SK-N-MC (cell line): ENCODE data around the gene ADD3.
A peak's percentile ranks its signal among the peaks of the same experiment; 100 is the strongest.
"Not testable (repeated sequence)": the region's sequence is repeated elsewhere in the genome, so short reads cannot be mapped to it uniquely, and the experiment has no call there.

Experiments
- DNase-seq: peaks from one replicate; pipeline ENCODE4 v3.0.0-alpha.2; 2011; ENCODE audit warnings: low read depth, low spot score
- H3K27ac ChIP-seq: fragments of 200-600 bp; sonication (generic); 2 replicates; pipeline ENCODE4 v1.5.1; 2016; ENCODE audit warnings: mixed run types
- H3K36me3 ChIP-seq: fragments of 200-600 bp; sonication (generic); 2 replicates; pipeline ENCODE4 v1.6.1; 2017; ENCODE audit warnings: antibody characterized with exemption, low read length, mixed read lengths; ENCODE audit not compliant: insufficient read depth
- H3K4me3 ChIP-seq: fragments of 200-600 bp; sonication (generic); 2 replicates; pipeline ENCODE4 v1.5.1; 2016
- H3K9ac ChIP-seq: fragments of 200-600 bp; sonication (generic); 2 replicates; pipeline ENCODE4 v1.8.0; 2017; ENCODE audit warnings: mixed run types, mixed read lengths; ENCODE audit not compliant: insufficient read length
- H3K9me3 ChIP-seq: fragments of 200-600 bp; sonication (generic); 2 replicates; pipeline ENCODE4 v1.6.1; 2017; ENCODE audit warnings: low read depth, mild to moderate bottlenecking, antibody characterized with exemption, low read length, moderate library complexity, mixed read lengths
- EZH2 ChIP-seq: fragments of 200-600 bp; sonication (generic); IDR thresholded peaks from one replicate; pipeline ENCODE4 v1.6.1; 2017; ENCODE audit warnings: antibody characterized with exemption
- FOXP2 ChIP-seq: optimal IDR thresholded peaks from 2 replicates; pipeline ENCODE3; 2011; ENCODE audit warnings: mild to moderate bottlenecking, moderate library complexity; ENCODE audit not compliant: insufficient read depth; ENCODE audit errors: extremely low read length, control extremely low read depth
- POLR2AphosphoS5 ChIP-seq: IDR thresholded peaks from 2 replicates; pipeline ENCODE4 v1.6.1; 2012; ENCODE audit warnings: mild to moderate bottlenecking, low read depth, low read length, borderline replicate concordance

Gene ADD3

DNA sequence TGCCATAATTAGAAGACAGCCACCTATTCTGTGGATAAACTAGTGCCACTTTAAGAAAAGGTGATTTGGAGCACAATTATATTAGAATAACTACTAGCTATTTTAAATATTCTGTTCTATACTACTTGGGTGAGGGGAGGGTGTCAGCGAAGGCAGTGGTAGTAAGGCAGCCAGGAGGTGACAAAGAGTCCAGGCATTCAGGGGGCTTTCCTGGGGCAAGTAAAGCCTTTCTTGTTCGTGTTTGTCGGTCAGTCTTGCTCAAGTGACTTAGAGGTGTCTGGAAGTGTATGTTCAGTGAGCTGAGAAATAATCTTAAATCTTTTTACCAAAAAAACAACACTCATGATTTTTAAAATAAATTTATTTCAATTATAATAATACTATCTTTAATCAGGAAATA, 34.4 kb downstream of the ADD3 start:
- Histone ChIP-seq H3K27ac (no peak overlapping the region), H3K9me3 (no peaks in the 10 kb centered on the region), H3K9ac (no peak overlapping the region), H3K36me3 (no peaks in the 10 kb centered on the region), H3K4me3 (no peak overlapping the region)
- no peak for TF ChIP-seq POLR2AphosphoS5
- TF ChIP-seq EZH2, result no peak
- no peak for TF ChIP-seq FOXP2
- DNase-seq, result no peak

DNA sequence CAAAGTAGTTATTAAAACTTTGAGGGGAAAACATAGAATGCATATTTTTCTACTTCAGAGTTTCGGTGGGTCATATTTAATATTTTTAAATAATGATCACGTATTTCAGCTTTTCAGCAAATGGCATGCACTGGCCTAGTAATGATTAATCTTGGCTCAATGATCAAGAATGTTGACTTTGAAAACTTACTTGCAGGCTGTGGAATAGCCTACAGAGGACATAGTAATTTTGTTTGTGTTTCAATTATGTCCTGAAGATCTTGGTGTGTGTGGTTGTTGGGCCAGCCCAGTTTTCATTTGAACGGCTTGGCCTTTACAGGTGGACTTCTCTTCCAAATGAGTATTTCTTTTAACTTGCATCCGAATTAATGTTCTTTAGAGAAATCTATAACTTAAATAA, 35.1 kb downstream of the ADD3 start:
- H3K27ac ChIP-seq, result no peak overlapping the region
- no peak overlapping the region for H3K9ac ChIP-seq
- DNase-seq, result no peak
- no peaks in the 10 kb centered on the region for H3K36me3 ChIP-seq
- H3K9me3 ChIP-seq, result no peaks in the 10 kb centered on the region
- no peak overlapping the region for H3K4me3 ChIP-seq
- TF ChIP-seq EZH2 (no peak), POLR2AphosphoS5 (no peak), FOXP2 (no peak)

DNA sequence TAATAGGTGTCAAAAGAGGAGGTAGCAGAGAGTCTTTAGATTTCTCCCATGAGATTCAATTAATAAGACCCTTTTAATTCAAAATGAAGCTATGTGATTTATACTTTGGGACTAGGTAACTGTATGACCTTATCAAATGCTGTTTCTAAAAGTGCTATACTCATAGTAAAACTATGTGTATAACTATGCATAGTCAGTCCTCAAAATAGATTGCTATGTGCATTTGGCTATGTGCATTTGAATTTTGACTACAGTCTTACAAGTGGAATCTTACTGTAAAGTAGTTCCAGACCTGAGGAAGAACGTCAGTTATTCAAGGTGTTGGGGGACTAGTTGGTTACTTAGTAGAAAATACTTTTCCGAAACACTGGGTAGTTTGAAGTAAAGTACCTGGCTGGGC, 36.9 kb downstream of the ADD3 start:
- TF ChIP-seq EZH2 (no peak), POLR2AphosphoS5 (no peak), FOXP2 (no peak)
- H3K9me3 ChIP-seq, result no peaks in the 10 kb centered on the region

DNA sequence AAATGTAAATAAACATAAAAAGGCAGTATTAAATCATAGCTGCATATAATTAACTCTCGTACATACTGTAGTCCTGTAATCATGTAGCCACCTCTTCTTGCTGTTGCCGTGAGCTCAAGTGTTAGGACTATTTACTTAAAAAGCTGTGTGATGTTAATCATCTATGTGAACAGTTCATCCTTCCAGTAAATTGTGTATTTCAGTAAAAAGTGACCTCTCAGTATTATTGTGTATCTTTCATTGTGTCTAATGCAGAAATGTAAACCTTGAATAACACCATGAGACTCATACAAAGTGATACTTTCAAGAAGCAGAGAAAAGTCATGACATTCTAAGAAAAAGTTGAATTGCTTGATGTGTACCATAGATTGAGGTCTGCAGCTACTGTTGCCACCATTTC, 38.0 kb downstream of the ADD3 start:
- no peak overlapping the region for H3K9ac ChIP-seq
- H3K4me3 ChIP-seq, result no peak overlapping the region
- no peaks in the 10 kb centered on the region for H3K36me3 ChIP-seq
- TF ChIP-seq EZH2 (no peak), POLR2AphosphoS5 (no peak), FOXP2 (no peak)
- DNase-seq, result no peak
- no peaks in the 10 kb centered on the region for H3K9me3 ChIP-seq
- H3K27ac ChIP-seq, result no peak overlapping the region

More for the DNA sequence above, 36.9 kb downstream of the ADD3 start:
- Histone ChIP-seq H3K27ac (no peak overlapping the region), H3K36me3 (no peaks in the 10 kb centered on the region), H3K4me3 (no peak overlapping the region), H3K9ac (no peak overlapping the region)
- DNase-seq, result no peak

DNA sequence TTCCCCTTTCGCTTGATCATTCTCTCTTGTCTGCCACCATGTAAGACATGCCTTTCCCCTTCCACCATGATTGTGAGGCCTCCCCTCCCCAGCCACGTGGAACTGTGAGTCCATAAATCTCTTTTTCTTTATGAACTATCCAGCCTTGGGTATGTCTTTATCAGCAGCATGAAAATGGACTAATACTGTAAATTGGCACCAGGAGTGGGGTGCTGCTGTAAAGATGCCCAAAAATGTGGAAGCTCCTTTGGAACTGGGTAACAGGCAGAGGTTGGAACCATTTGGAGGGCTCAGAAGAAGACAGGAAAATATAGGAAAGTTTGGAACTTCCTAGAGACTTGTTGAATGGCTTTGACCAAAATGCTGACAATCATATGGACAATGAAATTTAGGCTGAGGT, 40.4 kb downstream of the ADD3 start:
- H3K36me3 ChIP-seq, H3K27ac ChIP-seq, H3K4me3 ChIP-seq, DNase-seq, H3K9me3 ChIP-seq, H3K9ac ChIP-seq: not testable (repeated sequence)

DNA sequence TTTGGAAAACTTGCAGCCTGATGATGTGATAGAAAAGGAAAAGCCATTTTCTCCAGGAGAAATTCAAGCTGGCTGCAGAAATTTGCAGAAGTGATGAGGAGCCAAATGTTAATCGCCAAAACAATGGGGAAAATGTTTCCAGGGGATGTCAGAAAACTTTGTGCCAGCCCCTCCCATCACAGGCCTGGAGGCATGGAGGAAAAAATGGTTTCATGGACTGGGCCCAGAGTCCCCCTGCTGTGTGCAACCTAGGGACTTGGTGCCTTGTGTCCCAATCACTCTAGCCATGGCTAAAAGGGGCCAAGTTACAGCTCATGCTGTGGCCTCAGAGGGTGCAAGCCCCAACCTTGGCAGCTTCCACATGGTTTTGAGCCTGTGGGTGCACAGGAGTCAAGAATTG, 41.0 kb downstream of the ADD3 start:
- Histone ChIP-seq H3K36me3 (no peaks in the 10 kb centered on the region), H3K9ac (no peak overlapping the region), H3K4me3 (no peak overlapping the region), H3K9me3 (no peaks in the 10 kb centered on the region), H3K27ac (no peak overlapping the region)
- no peak for DNase-seq
- TF ChIP-seq FOXP2, result no peak
- no peak for TF ChIP-seq POLR2AphosphoS5
- no peak for TF ChIP-seq EZH2

DNA sequence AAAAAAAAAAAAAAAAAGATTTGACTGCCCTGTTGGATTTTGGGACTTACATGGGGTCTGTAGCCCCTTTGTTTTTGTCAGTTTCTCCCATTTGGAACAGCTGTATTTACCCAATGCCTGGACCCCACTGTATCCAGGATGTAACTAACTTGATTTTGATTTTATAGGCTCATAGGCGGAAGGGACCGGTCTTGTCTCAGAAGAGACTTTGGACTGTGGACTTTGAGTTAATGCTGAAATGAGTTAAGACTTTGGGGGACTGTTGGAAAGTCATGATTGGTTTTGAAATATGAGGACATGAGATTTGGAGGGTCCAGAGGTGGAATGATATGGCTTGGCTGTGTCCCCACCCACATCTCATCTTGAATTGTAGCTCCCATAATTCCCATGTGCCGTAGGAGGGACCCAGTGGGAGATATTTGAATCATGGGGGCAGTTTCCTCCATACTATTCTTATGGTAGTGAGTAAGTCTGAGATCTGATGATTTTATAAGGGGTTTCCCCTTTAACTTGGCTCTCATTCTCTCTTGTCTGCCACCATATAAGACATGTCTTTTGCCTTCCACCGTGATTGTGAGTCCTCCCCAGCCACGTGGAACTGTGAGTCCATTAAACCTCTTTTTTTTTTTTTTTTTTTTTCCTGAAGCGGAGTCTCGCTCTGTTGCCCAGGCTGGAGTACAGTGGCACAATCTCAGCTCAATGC, 42.3 kb downstream of the ADD3 start:
- H3K4me3 ChIP-seq, H3K36me3 ChIP-seq, H3K27ac ChIP-seq, H3K9me3 ChIP-seq, H3K9ac ChIP-seq, DNase-seq: not testable (repeated sequence)

DNA sequence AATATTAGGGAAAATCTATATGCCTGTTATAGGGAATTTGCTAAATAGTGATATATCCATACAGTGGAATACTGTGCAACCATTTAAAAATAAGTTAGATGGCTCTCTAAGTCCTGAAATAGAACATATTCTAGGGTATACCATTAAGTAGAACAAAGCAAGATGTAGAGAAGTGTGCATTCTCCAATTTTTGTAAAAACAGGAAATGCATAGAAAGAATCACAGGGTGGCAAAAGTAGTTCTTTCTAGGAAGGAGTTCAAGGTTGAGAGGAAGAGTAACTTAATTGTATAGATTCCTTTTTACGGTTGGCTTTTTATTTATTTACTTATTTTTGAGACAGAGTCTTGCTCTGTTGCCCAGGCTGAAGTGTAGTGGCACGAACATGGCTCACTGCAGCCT, 43.7 kb downstream of the ADD3 start:
- Histone ChIP-seq H3K9me3 (no peaks in the 10 kb centered on the region), H3K27ac (no peak overlapping the region), H3K4me3 (no peak overlapping the region), H3K36me3 (no peaks in the 10 kb centered on the region), H3K9ac (no peak overlapping the region)
- TF ChIP-seq POLR2AphosphoS5, result no peak
- no peak for TF ChIP-seq FOXP2
- no peak for TF ChIP-seq EZH2
- no peak for DNase-seq

DNA sequence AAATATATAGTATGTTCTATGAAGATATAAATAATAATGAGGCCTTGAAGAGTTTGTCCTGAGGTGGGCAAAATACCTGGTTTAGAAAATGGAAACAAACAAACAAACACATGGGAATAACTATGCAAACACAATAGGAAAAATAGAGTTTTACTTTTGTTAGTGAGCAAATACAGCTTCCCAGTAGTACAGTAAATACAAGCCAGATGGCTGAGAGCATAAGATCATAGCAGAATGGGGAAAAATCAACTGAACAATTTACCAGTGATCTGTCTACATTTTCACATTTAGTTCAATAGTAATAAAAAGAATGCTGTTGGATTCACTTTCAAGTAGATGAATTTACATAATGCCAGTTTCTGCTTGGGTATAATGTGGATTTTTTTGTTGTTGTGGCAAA, 45.1 kb downstream of the ADD3 start:
- Histone ChIP-seq H3K36me3 (no peaks in the 10 kb centered on the region), H3K4me3 (no peak overlapping the region), H3K9ac (no peak overlapping the region), H3K9me3 (no peaks in the 10 kb centered on the region), H3K27ac (peak overlapping the region; percentile 42; the same call in 1 of the 2 replicates)
- TF ChIP-seq EZH2 (no peak), FOXP2 (no peak), POLR2AphosphoS5 (no peak)
- no peak for DNase-seq

DNA sequence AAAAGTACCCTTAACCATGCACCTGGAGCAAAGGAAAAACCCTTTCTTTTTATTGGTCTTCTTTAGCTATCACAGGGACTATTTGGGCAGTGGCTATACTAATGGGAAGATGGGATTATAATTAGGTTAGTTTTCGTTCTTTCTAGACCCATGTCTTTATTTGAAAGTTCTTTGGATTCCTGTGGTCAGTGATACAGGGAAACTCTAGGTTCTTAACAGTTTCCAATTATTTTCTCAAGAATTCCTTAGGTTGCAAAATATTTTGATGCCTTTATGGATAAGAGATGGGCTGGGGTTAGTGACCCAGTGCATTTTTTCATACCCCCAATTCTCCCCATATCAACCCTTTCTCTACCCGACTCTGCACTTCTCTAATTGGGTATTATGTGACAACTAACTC, 49.0 kb downstream of the ADD3 start:
- no peaks in the 10 kb centered on the region for H3K9me3 ChIP-seq
- no peak for DNase-seq
- H3K36me3 ChIP-seq, result no peaks in the 10 kb centered on the region
- peak overlapping the region; percentile 95 for H3K27ac ChIP-seq
- no peak overlapping the region for H3K9ac ChIP-seq
- no peak for TF ChIP-seq FOXP2
- TF ChIP-seq POLR2AphosphoS5, result no peak
- TF ChIP-seq EZH2, result no peak
- peak overlapping the region; percentile 55 for H3K4me3 ChIP-seq
